ENCODE measurements around the gene POT1.

The POT1 gene

GRCh38 chr7:124790645-124791044, 139.0 kb downstream of the POT1 start:
- in situ Hi-C loops (cut with HindIII; ENCODE audit: low pct_unique_long_range_greater_than_20kb, low sequenced_read_pairs), result no loop called here
- no peak for TF ChIP-seq JUND (IDR thresholded peaks at IDR 0.05; ENCODE audit: low read depth)
- peak in 1 of 2 experiments; percentile 5 for DNase-seq (ENCODE audit: low read depth in 1 of 2, low spot score in 1 of 2)

DNA sequence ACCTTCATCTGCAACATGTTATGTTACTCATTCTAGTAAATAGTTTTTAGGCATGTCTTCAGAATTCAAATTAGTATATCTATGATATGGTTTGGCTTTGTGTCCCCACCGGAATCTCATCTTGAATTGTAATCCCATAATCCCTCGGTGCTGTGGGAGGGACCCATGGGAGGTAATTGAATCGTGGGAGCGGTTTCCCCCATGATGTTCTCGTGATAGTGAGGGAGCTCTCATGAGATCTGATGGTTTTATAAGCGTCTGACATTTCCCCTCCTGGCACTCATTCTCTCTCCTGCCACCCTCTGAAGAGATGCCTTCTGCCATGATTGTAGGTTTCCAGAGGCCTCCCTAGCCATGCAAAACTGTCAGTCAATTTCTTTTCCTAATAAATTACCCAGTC, 143.6 kb downstream of the POT1 start:
- TF ChIP-seq JUND (IDR thresholded peaks at IDR 0.05; ENCODE audit: low read depth), result no peak
- in situ Hi-C loops (cut with HindIII; ENCODE audit: low pct_unique_long_range_greater_than_20kb, low sequenced_read_pairs), result no loop called here
- DNase-seq (ENCODE audit: low read depth in 1 of 2, low spot score in 1 of 2), result no peak

DNA sequence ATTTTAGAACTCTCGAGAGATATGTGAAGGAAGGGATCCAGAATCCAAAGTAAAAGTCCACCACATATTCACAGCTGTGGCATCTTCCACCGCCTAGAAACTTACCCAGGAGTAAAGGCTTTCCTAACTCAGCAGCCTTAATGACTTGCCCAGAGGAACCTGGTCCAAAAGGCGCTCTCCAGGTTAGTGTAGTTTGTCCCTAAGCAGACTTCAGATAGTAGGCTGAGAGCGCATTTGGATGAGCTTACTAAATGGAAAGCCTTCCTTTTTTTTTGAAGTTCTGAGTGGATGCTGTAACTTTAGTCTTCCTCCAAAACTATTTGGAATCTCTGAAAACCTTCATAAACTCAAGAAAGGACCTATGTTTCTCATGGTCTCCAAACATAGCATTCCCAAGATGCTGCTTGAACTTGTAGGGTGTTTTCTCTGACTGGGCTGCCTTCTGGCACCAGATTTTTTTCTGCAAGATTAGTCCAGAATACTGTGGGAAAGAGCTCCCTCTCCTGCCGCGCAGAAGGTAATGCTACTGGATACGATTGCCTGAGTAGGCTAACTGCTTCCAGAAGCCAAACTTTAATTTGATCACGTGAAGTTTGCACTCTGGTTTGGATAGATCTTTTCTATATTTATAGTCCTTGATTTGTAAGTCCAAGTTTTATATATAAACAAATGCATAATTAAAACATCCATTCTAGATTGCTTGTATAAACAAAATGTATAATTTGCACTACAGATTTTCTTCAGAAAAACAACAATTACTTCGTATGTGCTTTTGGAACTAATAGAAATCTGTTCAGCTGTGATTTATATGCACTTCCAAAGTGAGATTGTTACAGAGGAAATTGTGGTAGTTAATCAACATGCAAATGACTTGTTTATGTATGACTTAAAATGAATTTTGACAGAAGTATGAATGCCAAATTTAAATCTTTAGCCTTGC, 144.5 kb downstream of the POT1 start:
- TF ChIP-seq JUND (IDR thresholded peaks at IDR 0.05; ENCODE audit: low read depth), result no peak
- peak in 1 of 2 experiments; percentile 65 for DNase-seq (ENCODE audit: low read depth in 1 of 2, low spot score in 1 of 2)
- in situ Hi-C loops (cut with HindIII; ENCODE audit: low pct_unique_long_range_greater_than_20kb, low sequenced_read_pairs), result no loop called here

GRCh38 chr7:124783271-124783670, 146.4 kb downstream of the POT1 start:
- TF ChIP-seq JUND (IDR thresholded peaks at IDR 0.05; ENCODE audit: low read depth), result no peak
- in situ Hi-C loops (cut with HindIII; ENCODE audit: low pct_unique_long_range_greater_than_20kb, low sequenced_read_pairs), result no loop called here
- DNase-seq (ENCODE audit: low read depth in 1 of 2, low spot score in 1 of 2), result no peak

DNA sequence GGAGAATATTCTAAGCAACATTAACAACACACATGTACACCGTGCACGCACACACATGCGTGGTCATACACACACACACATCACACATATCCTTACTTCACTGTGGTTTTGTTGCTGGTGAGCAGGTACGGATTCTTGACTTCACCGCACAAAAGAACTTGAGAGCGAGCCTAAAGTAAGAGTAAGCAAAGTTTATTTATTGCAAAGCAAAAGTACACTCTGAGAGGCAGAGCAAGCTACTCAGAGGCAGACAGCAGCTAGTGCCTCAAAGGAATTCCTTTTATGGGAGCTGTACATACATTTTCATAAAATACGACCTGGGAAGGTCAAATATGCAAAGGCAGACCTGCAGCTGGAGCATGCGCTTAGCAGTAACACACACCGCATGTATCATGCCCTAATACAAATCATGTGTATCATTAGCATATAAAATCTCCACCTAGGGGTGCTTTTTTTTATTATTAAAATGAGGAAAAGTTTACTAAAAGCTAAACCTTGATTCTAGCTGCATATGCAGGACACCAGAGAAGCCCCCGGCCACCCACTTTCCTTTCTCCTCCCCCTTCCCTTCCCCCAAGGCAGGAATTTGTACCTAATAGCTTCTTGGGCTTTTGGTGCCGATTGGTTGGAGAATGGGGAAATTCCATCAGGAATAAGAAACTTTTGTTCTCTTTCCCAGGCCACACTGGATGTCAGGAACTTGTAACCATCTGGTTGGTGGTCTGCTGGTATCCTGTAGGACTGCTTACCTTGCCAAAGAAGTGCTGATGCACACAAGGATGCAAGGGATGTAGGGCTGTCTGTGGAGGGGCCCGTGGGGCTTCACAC, 147.5 kb downstream of the POT1 start:
- no peak for TF ChIP-seq JUND (IDR thresholded peaks at IDR 0.05; ENCODE audit: low read depth)
- in situ Hi-C loops (cut with HindIII; ENCODE audit: low pct_unique_long_range_greater_than_20kb, low sequenced_read_pairs), result no loop called here
- DNase-seq (ENCODE audit: low read depth in 1 of 2, low spot score in 1 of 2), result no peak

DNA sequence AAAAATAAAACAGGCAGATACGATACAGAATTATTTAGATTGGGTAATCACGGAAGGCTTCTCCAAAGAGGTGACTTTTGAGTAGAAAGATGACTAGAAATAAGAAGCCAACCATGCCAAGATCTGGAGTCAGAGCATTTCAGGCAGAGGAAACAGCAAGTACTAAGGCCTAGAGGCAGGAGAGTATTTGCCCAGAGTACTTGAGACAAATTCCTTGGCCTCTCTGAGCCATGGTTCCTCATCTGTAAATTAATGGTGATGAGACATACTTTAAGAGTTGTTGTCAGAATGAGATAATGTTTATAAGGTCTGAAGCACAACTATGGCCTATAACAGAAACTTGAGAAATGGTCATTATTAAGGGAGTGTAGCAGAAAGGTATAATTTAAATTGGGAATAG, 148.2 kb downstream of the POT1 start:
- DNase-seq (ENCODE audit: low read depth in 1 of 2, low spot score in 1 of 2), result no peak

DNA sequence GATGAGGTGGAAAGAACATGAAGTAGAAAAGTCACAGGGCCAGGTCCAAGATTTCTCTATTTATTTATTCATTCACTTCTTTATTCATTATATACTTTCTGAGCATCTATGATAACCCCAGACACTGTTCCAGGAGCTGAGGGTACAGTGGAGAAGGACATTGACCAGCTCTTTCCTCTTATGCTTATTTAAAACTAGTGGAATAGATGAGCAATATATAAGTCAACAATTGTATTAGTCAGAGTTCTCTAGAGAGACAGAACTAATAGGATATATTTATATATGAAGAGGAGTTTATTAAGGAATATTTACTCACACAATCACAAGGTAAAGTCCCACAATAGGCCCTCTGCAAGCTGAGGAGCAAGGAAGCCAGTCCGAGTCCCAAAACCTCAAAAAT, 149.0 kb downstream of the POT1 start:
- in situ Hi-C loops (cut with HindIII; ENCODE audit: low pct_unique_long_range_greater_than_20kb, low sequenced_read_pairs), result no loop called here
- no peak for TF ChIP-seq JUND (IDR thresholded peaks at IDR 0.05; ENCODE audit: low read depth)
- no peak for DNase-seq (ENCODE audit: low read depth in 1 of 2, low spot score in 1 of 2)

More for the DNA sequence above, 148.2 kb downstream of the POT1 start:
- in situ Hi-C loops (cut with HindIII; ENCODE audit: low pct_unique_long_range_greater_than_20kb, low sequenced_read_pairs), result no loop called here
- TF ChIP-seq JUND (IDR thresholded peaks at IDR 0.05; ENCODE audit: low read depth), result no peak

DNA sequence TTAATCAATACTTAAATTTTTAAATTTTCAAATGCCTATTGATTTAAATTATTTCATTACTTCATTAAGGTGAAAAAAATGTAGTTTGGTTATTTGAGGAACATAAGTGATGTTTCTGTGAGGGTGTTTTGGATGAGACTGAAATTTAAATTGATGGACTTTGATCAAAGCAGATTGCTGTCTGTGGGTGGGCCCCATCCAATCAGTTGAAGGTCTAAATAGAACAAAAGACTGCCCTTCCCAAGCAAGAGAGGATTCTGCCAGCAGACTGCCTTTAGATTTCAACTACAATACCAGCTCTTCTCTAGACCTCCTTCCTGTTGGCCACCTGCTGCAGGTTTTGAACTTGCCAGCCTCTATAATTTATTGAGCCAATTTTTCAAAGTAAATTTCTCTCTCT, 149.6 kb downstream of the POT1 start:
- in situ Hi-C loops (cut with HindIII; ENCODE audit: low pct_unique_long_range_greater_than_20kb, low sequenced_read_pairs), result no loop called here
- DNase-seq (ENCODE audit: low read depth in 1 of 2, low spot score in 1 of 2), result no peak
- TF ChIP-seq JUND (IDR thresholded peaks at IDR 0.05; ENCODE audit: low read depth), result no peak

DNA sequence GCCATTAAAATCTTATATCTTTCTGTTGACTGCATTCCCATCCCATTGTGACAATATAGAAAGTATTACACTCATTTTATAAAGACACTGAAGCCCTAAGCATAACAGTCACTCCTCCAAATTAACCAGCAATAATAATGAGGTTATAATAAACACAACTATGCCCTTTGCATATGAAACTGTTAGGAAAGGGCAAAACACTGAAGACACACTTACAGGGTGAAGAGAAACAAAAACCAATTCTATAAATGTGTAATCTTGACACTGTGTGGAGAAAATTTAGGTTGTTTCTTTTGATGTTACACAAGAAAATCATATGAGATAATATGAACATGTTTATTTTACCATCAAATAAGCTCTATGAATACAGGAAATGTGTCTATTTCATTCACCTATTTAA, 150.0 kb downstream of the POT1 start:
- in situ Hi-C loops (cut with HindIII; ENCODE audit: low pct_unique_long_range_greater_than_20kb, low sequenced_read_pairs), result no loop called here
- no peak for TF ChIP-seq JUND (IDR thresholded peaks at IDR 0.05; ENCODE audit: low read depth)
- DNase-seq (ENCODE audit: low read depth in 1 of 2, low spot score in 1 of 2), result no peak

GRCh38 chr7:124779194-124779593, 150.4 kb downstream of the POT1 start:
- no peak for DNase-seq (ENCODE audit: low read depth in 1 of 2, low spot score in 1 of 2)
- TF ChIP-seq JUND (IDR thresholded peaks at IDR 0.05; ENCODE audit: low read depth), result no peak
- in situ Hi-C loops (cut with HindIII; ENCODE audit: low pct_unique_long_range_greater_than_20kb, low sequenced_read_pairs), result no loop called here

DNA sequence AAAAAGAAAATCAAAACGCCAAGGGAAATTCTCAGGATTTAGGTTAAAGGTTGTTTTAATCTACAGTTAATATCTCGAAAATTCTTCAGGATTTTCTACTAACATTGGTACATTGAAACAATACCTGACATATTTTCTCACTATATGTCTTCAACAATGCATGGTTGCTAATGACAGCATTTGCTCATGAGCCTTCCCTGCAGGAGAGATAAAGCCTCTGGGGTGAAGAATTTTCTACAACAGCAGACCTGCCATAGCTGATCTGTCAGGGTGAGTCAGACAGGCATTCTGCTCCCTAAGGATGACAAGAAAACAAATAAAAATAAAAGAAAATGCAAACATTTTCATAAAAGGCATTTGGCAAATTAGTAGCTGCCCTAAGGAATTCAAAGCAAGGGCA, 152.4 kb downstream of the POT1 start:
- in situ Hi-C loops (cut with HindIII; ENCODE audit: low pct_unique_long_range_greater_than_20kb, low sequenced_read_pairs), result no loop called here
- TF ChIP-seq JUND (IDR thresholded peaks at IDR 0.05; ENCODE audit: low read depth), result no peak

GRCh38 chr7:124776153-124776552, 153.5 kb downstream of the POT1 start:
- TF ChIP-seq JUND (IDR thresholded peaks at IDR 0.05; ENCODE audit: low read depth), result no peak
- in situ Hi-C loops (cut with HindIII; ENCODE audit: low pct_unique_long_range_greater_than_20kb, low sequenced_read_pairs), result no loop called here
- no peak for DNase-seq (ENCODE audit: low read depth in 1 of 2, low spot score in 1 of 2)

More for the DNA sequence above, 152.4 kb downstream of the POT1 start:
- DNase-seq (ENCODE audit: low read depth in 1 of 2, low spot score in 1 of 2), result no peak

DNA sequence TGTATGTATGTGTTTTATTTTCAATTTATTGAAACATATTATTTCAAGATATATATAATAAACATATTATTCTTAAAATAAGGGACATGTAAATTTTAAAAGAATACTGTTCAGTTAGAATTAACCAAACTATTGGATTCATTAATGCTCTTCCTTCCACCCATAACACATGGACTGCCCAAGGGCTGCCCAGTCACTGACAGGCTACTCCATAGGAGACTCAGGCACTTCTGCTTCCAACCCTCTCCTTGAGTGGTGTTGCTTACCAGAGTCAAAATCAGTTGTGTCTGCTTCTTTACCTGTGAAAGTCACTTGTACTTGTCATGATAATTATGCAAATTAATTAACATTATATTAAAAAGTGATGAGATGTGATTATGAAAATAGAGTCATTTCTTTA, 154.2 kb downstream of the POT1 start:
- no peak for DNase-seq (ENCODE audit: low read depth in 1 of 2, low spot score in 1 of 2)
- in situ Hi-C loops (cut with HindIII; ENCODE audit: low pct_unique_long_range_greater_than_20kb, low sequenced_read_pairs), result no loop called here
- TF ChIP-seq JUND (IDR thresholded peaks at IDR 0.05; ENCODE audit: low read depth), result no peak

Measured in T47D (cell line).